Colonic mucosa (tissue), 4 donors: ENCODE data around the gene PLPPR3. TPM values are rescaled to one million over a fixed set of nuclear protein-coding genes. Genes with fewer than 3 reads are reported as not detected.
A peak's percentile ranks its signal among the peaks of the same experiment; 100 is the strongest.

Source experiments
- DNase-seq: peaks from one replicate; pipeline ENCODE4 v3.0.0-alpha.2; 2020
- H3K27ac ChIP-seq: fragments of 200-600 bp; one replicate; pipeline ENCODE4 v1.8.0; 2021
- H3K27me3 ChIP-seq: fragments of 200-600 bp; one replicate; pipeline ENCODE4 v1.8.0; 2021
- H3K36me3 ChIP-seq: fragments of 200-600 bp; one replicate; pipeline ENCODE4 v1.8.0; 2021
- H3K4me1 ChIP-seq: fragments of 200-600 bp; one replicate; pipeline ENCODE4 v1.8.0; 2021; ENCODE audit warnings: mild to moderate bottlenecking
- H3K4me3 ChIP-seq: fragments of 200-600 bp; one replicate; pipeline ENCODE4 v1.8.0; 2021
- H3K9ac ChIP-seq, 2 donors: one replicate each; pipeline ENCODE4 v1.7.0; 2013; ENCODE audit warnings: control low read depth in 2 of 2, low read depth in 2 of 2, low read length in 2 of 2
- H3K9me3 ChIP-seq: fragments of 200-600 bp; one replicate; pipeline ENCODE4 v1.8.0; 2021
- CTCF ChIP-seq: fragments of 200-600 bp; IDR thresholded peaks from one replicate; pipeline ENCODE4 v1.8.0; 2022; ENCODE audit warnings: antibody characterized with exemption, mild to moderate bottlenecking
- intact Hi-C: fragments of 100-400 bp; cut with DNase I; formaldehyde crosslinking; loops from one replicate; pipeline ENCODE4 v1.14.1; 2022
- total RNA-seq, 2 donors: library from RNA; stranded (reverse); fragmentation: NEBNext Ultra II Directional in 1 of 2; extraction: Animal tissue kit (Norgen Biotek cat#: 25700) in 1 of 2; gene quantifications; one replicate each; pipeline ENCODE4 v1.2.1, GENCODE V29; 2021
- donor health status: healthy.
- donor health status: DM: no; HTN: no; CAD: no.
- donor health status: DM: no; HTN: no; CAD: no.

Gene PLPPR3
- total RNA-seq, 2 donors from 2014 or later = 0.22 TPM; not detected in 1

GRCh38 chr19:802498-803098 is 19.2 kb downstream of the PLPPR3 start:
- no peaks in the 10 kb centered on the region for H3K27me3 ChIP-seq
- peak overlapping the region; percentile 14 to 76 for H3K9ac ChIP-seq
- peaks cover 41% of the 10 kb centered on the region for H3K36me3 ChIP-seq
- no peaks in the 10 kb centered on the region for H3K9me3 ChIP-seq
- intact Hi-C loops = no loop called here
- no peak for TF ChIP-seq CTCF
- H3K27ac ChIP-seq = no peak overlapping the region
- H3K4me1 ChIP-seq = peaks cover 28% of the 10 kb centered on the region
- DNase-seq = no peak
- H3K4me3 ChIP-seq = no peak overlapping the region

- Histone ChIP-seq H3K36me3 (peaks cover 37% of the 10 kb centered on the region), H3K9ac (peak overlapping the region; percentile 58 to 76), H3K27me3 (no peaks in the 10 kb centered on the region), H3K27ac (no peak overlapping the region), H3K4me3 (no peak overlapping the region), H3K9me3 (no peaks in the 10 kb centered on the region), H3K4me1 (peaks cover 28% of the 10 kb centered on the region)
- DNase-seq = no peak
- TF ChIP-seq CTCF = no peak
- intact Hi-C loops = no loop called here
These were observed 19.8 kb downstream of the PLPPR3 start for GRCh38 chr19:801861-802497.

GRCh38 chr19:801030-801860 is 20.5 kb downstream of the PLPPR3 start:
- peak; percentile 55 for DNase-seq
- H3K4me3 ChIP-seq = peak overlapping the region; percentile 16
- TF ChIP-seq CTCF = no peak
- H3K36me3 ChIP-seq = peaks cover 30% of the 10 kb centered on the region
- H3K4me1 ChIP-seq = peaks cover 28% of the 10 kb centered on the region
- no peaks in the 10 kb centered on the region for H3K9me3 ChIP-seq
- H3K9ac ChIP-seq = peak overlapping the region; percentile 58 to 76
- H3K27me3 ChIP-seq = no peaks in the 10 kb centered on the region
- peak overlapping the region; percentile 86 for H3K27ac ChIP-seq
- intact Hi-C loops = no loop called here

- H3K9me3 ChIP-seq = no peaks in the 10 kb centered on the region
- H3K27me3 ChIP-seq = no peaks in the 10 kb centered on the region
- TF ChIP-seq CTCF = no peak
- peak overlapping the region; percentile 58 to 76 for H3K9ac ChIP-seq
- H3K4me3 ChIP-seq = peak overlapping the region; percentile 16
- intact Hi-C loops = no loop called here
- DNase-seq = peak; percentile 65
- peaks cover 22% of the 10 kb centered on the region for H3K36me3 ChIP-seq
- H3K27ac ChIP-seq = peak overlapping the region; percentile 86
- peaks cover 28% of the 10 kb centered on the region for H3K4me1 ChIP-seq
These were observed 21.3 kb downstream of the PLPPR3 start for GRCh38 chr19:800360-801029.
